Glomerular visceral epithelial cell (primary cell): ENCODE data around the gene CCN6.

Experiments
- DNase-seq: peaks from one replicate; pipeline ENCODE4 v3.0.0-alpha.2; 2016; ENCODE audit errors: extremely low spot score

CCN6 gene

DNA sequence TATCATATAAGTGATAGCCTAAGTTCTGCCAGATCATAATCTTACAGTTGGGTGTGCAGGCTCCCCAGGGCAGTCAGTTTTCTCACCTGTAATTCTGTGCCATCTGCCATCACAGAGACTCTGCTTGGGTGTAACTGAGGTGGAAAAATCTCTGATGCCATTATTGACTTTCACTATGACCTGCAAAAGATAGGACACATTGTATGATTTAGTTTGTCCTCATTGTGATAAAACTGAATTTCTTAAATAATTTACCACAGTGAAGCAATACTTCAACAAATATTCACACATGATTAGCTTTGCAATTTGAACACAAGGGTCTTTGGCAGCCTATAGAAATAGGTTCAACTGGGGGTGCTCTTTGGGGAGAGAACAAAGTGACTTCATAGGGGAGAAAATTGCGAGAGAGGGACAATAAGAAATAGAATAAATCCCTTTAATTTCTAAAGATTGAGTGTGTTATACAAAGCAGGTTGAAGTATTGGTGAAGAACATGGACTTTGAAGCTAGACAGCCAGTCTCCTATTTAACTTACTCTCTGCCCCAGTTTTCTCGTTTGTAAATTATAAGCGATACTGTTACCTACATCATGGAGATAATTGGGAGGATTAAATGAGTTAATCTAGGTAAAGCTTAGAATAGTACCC, 60.8 kb downstream of the CCN6 start:
- DNase-seq: no peak

DNA sequence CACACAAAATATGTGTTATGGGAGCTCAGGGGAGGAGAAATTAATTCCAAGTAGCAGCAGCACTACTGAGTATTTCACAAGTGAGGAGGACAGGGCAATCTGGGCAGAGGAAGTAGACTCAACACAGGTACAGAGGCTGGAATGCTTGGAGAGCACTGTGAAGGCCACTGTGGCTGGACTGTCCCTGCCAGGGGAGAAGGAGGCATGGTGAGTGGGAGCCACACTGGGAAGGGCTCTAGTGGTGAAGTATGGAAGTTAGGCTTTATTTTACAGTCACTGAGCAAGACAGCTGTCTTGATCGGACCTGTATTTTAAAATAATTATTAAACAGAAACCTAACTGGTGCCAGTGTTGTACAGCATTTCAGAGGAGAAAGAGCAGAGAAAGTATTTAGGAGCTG, 62.3 kb downstream of the CCN6 start:
- peak; percentile 7 for DNase-seq

DNA sequence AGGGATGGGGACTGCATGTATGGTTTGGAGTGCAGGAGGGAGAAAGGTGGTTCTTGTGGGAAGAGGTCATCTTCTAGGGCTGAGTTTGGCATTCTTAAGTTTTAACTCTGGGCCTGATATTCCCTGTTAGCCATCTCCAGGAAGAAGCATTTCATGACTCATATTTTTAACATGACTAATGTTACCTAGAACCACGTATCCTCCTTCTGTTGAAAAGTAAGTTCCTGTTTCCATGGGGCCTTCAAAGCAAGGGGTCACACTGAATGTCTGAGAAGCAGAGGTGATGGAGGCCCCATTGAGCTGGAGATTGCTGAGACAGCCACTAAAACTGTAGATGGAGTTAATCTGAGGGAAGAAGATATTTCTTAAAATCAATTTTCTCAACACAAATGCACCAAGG, 63.6 kb downstream of the CCN6 start:
- DNase-seq: peak; percentile 46

DNA sequence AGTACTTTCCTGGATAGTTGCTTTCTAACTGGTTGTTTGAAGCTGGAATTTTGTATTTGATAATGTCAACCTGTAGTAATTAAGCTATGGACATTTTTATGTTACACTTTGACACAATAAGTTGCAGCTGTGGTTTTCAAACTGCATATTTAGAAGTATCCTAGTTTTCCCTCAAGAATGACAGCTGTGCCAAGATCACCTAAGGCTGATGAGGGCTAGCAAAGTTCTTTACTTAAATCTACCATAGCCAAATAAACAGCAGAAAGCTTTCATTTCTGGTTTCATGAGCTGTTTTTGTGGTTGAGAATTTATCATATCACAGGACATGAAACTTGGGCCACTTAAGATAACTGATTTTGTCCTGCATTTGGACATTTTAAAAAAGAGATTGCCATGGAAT, 64.1 kb downstream of the CCN6 start:
- no peak for DNase-seq
